IPS-15b (cell line): Measurements from ENCODE around the gene BOLA3.

ENCODE experiments used
- H3K27me3 ChIP-seq: one replicate; pipeline ENCODE4 v1.6.1; 2013; ENCODE audit warnings: low read length; ENCODE audit not compliant: control insufficient read depth, insufficient read depth
- H3K36me3 ChIP-seq: one replicate; pipeline ENCODE4 v1.6.1; 2013; ENCODE audit warnings: low read length; ENCODE audit not compliant: control insufficient read depth, insufficient read depth
- H3K4me1 ChIP-seq: one replicate; pipeline ENCODE4 v1.6.1; 2013; ENCODE audit warnings: mild to moderate bottlenecking, low read length; ENCODE audit not compliant: control insufficient read depth, insufficient read depth
- H3K4me3 ChIP-seq: one replicate; pipeline ENCODE4 v1.5.1; 2013; ENCODE audit warnings: low read depth, low read length
- H3K9ac ChIP-seq: one replicate; pipeline ENCODE4 v1.6.1; 2013; ENCODE audit warnings: low read depth, mild to moderate bottlenecking, low read length
- H3K9me3 ChIP-seq: one replicate; pipeline ENCODE4 v1.6.1; 2013; ENCODE audit warnings: mild to moderate bottlenecking, low read length; ENCODE audit not compliant: control insufficient read depth, insufficient read depth

BOLA3 gene

GRCh38 chr2:74087696-74088095 is 60.0 kb downstream of the BOLA3 start:
- Histone ChIP-seq H3K9me3 (no peaks in the 10 kb centered on the region), H3K27me3 (no peaks in the 10 kb centered on the region), H3K36me3 (peaks cover 13% of the 10 kb centered on the region), H3K4me1 (no peaks in the 10 kb centered on the region), H3K4me3 (no peak overlapping the region), H3K9ac (no peak overlapping the region)

- H3K36me3 ChIP-seq: peaks cover 16% of the 10 kb centered on the region
- H3K27me3 ChIP-seq: no peaks in the 10 kb centered on the region
- no peak overlapping the region for H3K9ac ChIP-seq
- H3K4me1 ChIP-seq: no peaks in the 10 kb centered on the region
- no peaks in the 10 kb centered on the region for H3K9me3 ChIP-seq
- no peak overlapping the region for H3K4me3 ChIP-seq
Measured at GRCh38 chr2:74086021-74086420, 61.7 kb downstream of the BOLA3 start.
